HepG2 (cell line): ENCODE data around the gene NELL2. TPM values are rescaled to one million over a fixed set of nuclear protein-coding genes. Genes with fewer than 3 reads are reported as not detected.

Source experiments
- ATAC-seq: fragments of 200-7000 bp; cut with Tn5 transposase; 3 replicates; pipeline ENCODE4 v1.9.1; 2020; ENCODE audit warnings: mild to moderate bottlenecking, moderate library complexity
- BruUV-seq: library from RNA; stranded (reverse); fragments of 400-500 nt; replicated peaks from 2 replicates; lab custom pipeline; 2021; lab: Mats Ljungman, UMichigan
- CTCF ChIA-PET: fragments of 300-600 bp; formaldehyde crosslinking; extraction: SDS; loops from one replicate; lab custom pipeline; 2021; ENCODE audit warnings: low total read pairs, inconsistent platforms, low intra/inter-chr PET ratio; lab: Yijun Ruan, JAX
- POLR2A ChIA-PET: fragments of 350-600 bp; sonication (Branson Sonifier 250); formaldehyde crosslinking; loops from one replicate; lab custom pipeline; 2020; ENCODE audit warnings: antibody characterized with exemption, inconsistent platforms; lab: Yijun Ruan, JAX
- DNase-seq: peaks from one replicate; pipeline ENCODE4 v3.0.0-alpha.2; 2015; ENCODE audit warnings: low spot score
- FAIRE-seq: peaks from 3 replicates; lab custom pipeline; 2011; peaks lifted over from hg19 to GRCh38; lab: Jason Lieb, UNC
- H2AFZ ChIP-seq: one replicate; pipeline ENCODE4 v1.6.1; 2011; ENCODE audit warnings: low read length, inconsistent platforms
- H3K27ac ChIP-seq: fragments of 300-600 bp; 3 replicates; pipeline ENCODE4 v1.8.0; 2011; ENCODE audit warnings: mixed run types, mild to moderate bottlenecking, mixed read lengths, low read length, inconsistent platforms; ENCODE audit not compliant: insufficient read depth; ENCODE audit errors: extremely low read length
- H3K27me3 ChIP-seq, 2 experiments: fragments of 200-600 bp in 1 of 2; 2 replicates in 1 of 2; 3 replicates in 1 of 2; pipeline versions ENCODE4 v1.6.0 to v1.8.0; 2011; ENCODE audit warnings: low read length in 2 of 2, mild to moderate bottlenecking in 2 of 2, moderate library complexity in 2 of 2, inconsistent platforms in 1 of 2; ENCODE audit not compliant: insufficient read depth in 2 of 2, control insufficient read depth in 1 of 2
- H3K36me3 ChIP-seq, 2 experiments: fragments of 200-600 bp in 1 of 2; replicated peaks in 1 of 2; 2 replicates in 1 of 2; 3 replicates in 1 of 2; pipeline versions ENCODE4 v1.5.1 to v1.8.0; 2011; ENCODE audit warnings: low read length in 2 of 2, inconsistent platforms in 1 of 2; ENCODE audit not compliant: insufficient read depth in 2 of 2, control insufficient read depth in 1 of 2
- H3K4me1 ChIP-seq: 2 replicates; pipeline ENCODE4 v1.5.1; 2012; ENCODE audit warnings: low read length, inconsistent platforms; ENCODE audit not compliant: insufficient read depth
- H3K4me2 ChIP-seq: 2 replicates; pipeline ENCODE4 v1.6.0; 2011; ENCODE audit warnings: low read depth, low read length, inconsistent platforms
- H3K4me3 ChIP-seq, 3 experiments: fragments of 200-600 bp in 1 of 3; sonication (generic), shearing (Covaris generic) in 1 of 3; replicated peaks in 1 of 3; 2 replicates each; pipeline ENCODE4 v1.5.1; 2011 to 2016; ENCODE audit warnings: low read length in 3 of 3, inconsistent platforms in 2 of 3, low read depth in 2 of 3, mild to moderate bottlenecking in 2 of 3, control low read depth in 1 of 3, mixed read lengths in 1 of 3; ENCODE audit not compliant: insufficient read depth in 1 of 3
- H3K79me2 ChIP-seq: one replicate; pipeline ENCODE4 v1.6.1; 2011; ENCODE audit warnings: low read length, inconsistent platforms; ENCODE audit not compliant: insufficient read depth
- H3K9ac ChIP-seq: 2 replicates; pipeline ENCODE4 v1.6.0; 2011; ENCODE audit warnings: mild to moderate bottlenecking, low read depth, low read length, inconsistent platforms; ENCODE audit not compliant: insufficient read depth
- H3K9me3 ChIP-seq: 2 replicates; pipeline ENCODE4 v1.5.1; 2012; ENCODE audit warnings: mild to moderate bottlenecking, low read length
- H4K20me1 ChIP-seq: 2 replicates; pipeline ENCODE4 v1.6.0; 2011; ENCODE audit warnings: inconsistent platforms, mild to moderate bottlenecking, low read length, moderate library complexity; ENCODE audit not compliant: insufficient read depth
- ATF7-NPFF ChIP-seq: sonication (generic); formaldehyde crosslinking; IDR thresholded peaks from 2 replicates; pipeline ENCODE4 v1.8.1; 2023; ENCODE audit warnings: mild to moderate bottlenecking, low read depth, missing genetic modification reagents, moderate library complexity
- BRCA1 ChIP-seq: sonication (generic); formaldehyde crosslinking; IDR thresholded peaks from 2 replicates; pipeline ENCODE4 v1.4.0; 2020; ENCODE audit warnings: missing genetic modification reagents
- CBX5 ChIP-seq: sonication (generic); formaldehyde crosslinking; IDR thresholded peaks from 2 replicates; pipeline ENCODE4 v1.4.0; 2020; ENCODE audit warnings: missing genetic modification reagents, borderline replicate concordance
- CTCF ChIP-seq: sonication (generic); formaldehyde crosslinking; IDR thresholded peaks from 2 replicates; pipeline ENCODE4 v1.5.0; 2020; ENCODE audit warnings: mild to moderate bottlenecking, missing genetic modification reagents, moderate library complexity
- DNMT3B ChIP-seq: conservative IDR thresholded peaks from 2 replicates; pipeline ENCODE4 v1.6.1; 2016; ENCODE audit warnings: missing biosample characterization, control low read depth
- GATAD1 ChIP-seq: IDR thresholded peaks from 2 replicates; pipeline ENCODE4 v1.6.1; 2016; ENCODE audit warnings: missing genetic modification reagents, missing compliant biosample characterization
- MBD4 ChIP-seq: IDR thresholded peaks from 2 replicates; pipeline ENCODE4 v1.6.1; 2012; ENCODE audit warnings: low read length, inconsistent platforms, borderline replicate concordance
- MYNN ChIP-seq: sonication (generic); formaldehyde crosslinking; IDR thresholded peaks from 2 replicates; pipeline ENCODE4 v1.4.0; 2020; ENCODE audit warnings: mild to moderate bottlenecking, low read depth, missing genetic modification reagents
- NFE2 ChIP-seq: sonication (generic); formaldehyde crosslinking; IDR thresholded peaks from 2 replicates; pipeline ENCODE4 v1.4.0; 2020; ENCODE audit warnings: missing genetic modification reagents
- NFYB ChIP-seq: sonication (generic); formaldehyde crosslinking; IDR thresholded peaks from 2 replicates; pipeline ENCODE4 v1.4.0; 2020; ENCODE audit warnings: missing genetic modification reagents
- YY1 ChIP-seq: IDR thresholded peaks from 2 replicates; pipeline ENCODE4 v1.6.1; 2011; ENCODE audit warnings: low read length, low read depth, moderate library complexity, mild to moderate bottlenecking; ENCODE audit not compliant: insufficient read depth, insufficient replicate concordance
- ZKSCAN5 ChIP-seq: sonication (generic); formaldehyde crosslinking; IDR thresholded peaks from 2 replicates; pipeline ENCODE4 v1.5.1; 2020; ENCODE audit warnings: mild to moderate bottlenecking, missing genetic modification reagents
- ZNF17 ChIP-seq: sonication (generic); formaldehyde crosslinking; IDR thresholded peaks from 2 replicates; pipeline ENCODE4 v1.5.0; 2020; ENCODE audit warnings: mild to moderate bottlenecking, missing genetic modification reagents
- ZNF232 ChIP-seq: sonication (generic); formaldehyde crosslinking; IDR thresholded peaks from 2 replicates; pipeline ENCODE4 v1.4.0; 2020; ENCODE audit warnings: missing genetic modification reagents, borderline replicate concordance
- ZNF251 ChIP-seq: sonication (generic); formaldehyde crosslinking; IDR thresholded peaks from 2 replicates; pipeline ENCODE4 v1.9.0; 2021; ENCODE audit warnings: mild to moderate bottlenecking, missing genetic modification reagents
- ZNF75D ChIP-seq: sonication (generic); formaldehyde crosslinking; IDR thresholded peaks from 2 replicates; pipeline ENCODE4 v1.8.1; 2023; ENCODE audit warnings: missing genetic modification reagents, mild to moderate bottlenecking, borderline replicate concordance
- in situ Hi-C: cut with HindIII; loops from 2 replicates; pipeline ENCODE4 v1.10.0; 2017; ENCODE audit warnings: low pct_unique_long_range_greater_than_20kb; ENCODE audit not compliant: extremely low pct_ligation_motif_present
- intact Hi-C: fragments of 100-400 bp; cut with micrococcal nuclease; formaldehyde crosslinking; loops from one replicate; pipeline ENCODE4 v1.10.0; 2022; ENCODE audit not compliant: unreplicated experiment
- polyA plus RNA-seq, 8 experiments: library from polyadenylated mRNA; depleted of rRNA in 3 of 8; stranded (reverse) in 7 of 8; unstranded in 1 of 8; fragments of >200 nt; fragmentation: Illumina TruSeq in 4 of 8; extraction: Trizol in 4 of 8; gene quantifications; 2 replicates each; pipeline versions ENCODE4 v1.2.1 to v1.2.3, GENCODE V29; 2011 to 2016; ENCODE audit warnings: low read depth in 4 of 8, missing spikeins in 1 of 8, mixed read lengths in 1 of 8; ENCODE audit not compliant: insufficient read depth in 1 of 8
- total RNA-seq, 5 experiments: library from RNA; depleted of rRNA; stranded (reverse); fragments of >200 nt; fragmentation: Illumina TruSeq; extraction: Trizol; gene quantifications; 2 replicates each; pipeline ENCODE4 v1.2.3, GENCODE V29; 2016; ENCODE audit warnings: low read depth in 1 of 5

NELL2 gene
- total and polyA plus RNA-seq, 2 of the 13 experiments (the other 11 are each of a cell fraction or from before 2014, with no cell fraction given) = 0.11 TPM; not detected in 1

- no peaks in the 10 kb centered on the region for H3K4me1 ChIP-seq
- intact Hi-C loops = no loop called here
- no peak overlapping the region for H3K4me2 ChIP-seq
- DNase-seq (no peak), ATAC-seq (no peak), FAIRE-seq (no peak)
- H3K27me3 ChIP-seq = no peaks in the 10 kb centered on the region
- H2AFZ ChIP-seq = no peak overlapping the region
- no peaks in the 10 kb centered on the region for H4K20me1 ChIP-seq
- no peak for TF ChIP-seq ZNF17 (CRISPR knock-in tag)
- no peak for TF ChIP-seq CTCF (CRISPR knock-in tag)
- no peak for TF ChIP-seq GATAD1
- TF ChIP-seq MBD4 = no peak
- no peak for TF ChIP-seq CBX5 (CRISPR knock-in tag)
- no peak for TF ChIP-seq DNMT3B (CRISPR knock-in tag)
- no peak for TF ChIP-seq NFYB
- TF ChIP-seq BRCA1 = no peak
- no peak for TF ChIP-seq ZKSCAN5
- no peak for TF ChIP-seq ZNF75D (CRISPR knock-in tag)
- no peak for TF ChIP-seq YY1
- TF ChIP-seq NFE2 (CRISPR knock-in tag) = no peak
- TF ChIP-seq ATF7-NPFF (CRISPR knock-in tag) = no peak
- TF ChIP-seq ZNF232 (CRISPR knock-in tag) = no peak
- no peak for TF ChIP-seq MYNN (CRISPR knock-in tag)
- TF ChIP-seq ZNF251 (CRISPR knock-in tag) = no peak
- H3K27ac ChIP-seq = no peak overlapping the region
- BruUV-seq = no TSS peak
- H3K36me3 ChIP-seq = no peaks in the 10 kb centered on the region
- CTCF ChIA-PET = no interaction called here
- POLR2A ChIA-PET = no interaction called here
- no peak overlapping the region for H3K4me3 ChIP-seq
- no peak overlapping the region for H3K9ac ChIP-seq
- in situ Hi-C loops = no loop called here
- no peaks in the 10 kb centered on the region for H3K79me2 ChIP-seq
- H3K9me3 ChIP-seq = no peaks in the 10 kb centered on the region
Measured at GRCh38 chr12:44555454-44555853, 320.7 kb downstream of the NELL2 start.
